Upper lobe of left lung (tissue), 4 donors: ENCODE measurements around the gene C3orf85.

Experiments
- CTCF ChIP-seq, 6 experiments: fragments of 450-650 bp in 4 of 6; fragments of 200-600 bp in 2 of 6; sonication (generic) in 2 of 6; IDR thresholded peaks; one replicate each; pipeline ENCODE4 v1.5.1; 2016 to 2019; ENCODE audit warnings: antibody characterized with exemption in 6 of 6
- EP300 ChIP-seq, 4 donors: sonication (generic); formaldehyde crosslinking; IDR thresholded peaks; one replicate each; pipeline ENCODE4 v1.5.1; 2017; ENCODE audit warnings: antibody characterized with exemption in 4 of 4, control low read depth in 2 of 4
- POLR2A ChIP-seq, 4 donors: fragments of 450-650 bp; IDR thresholded peaks; one replicate each; pipeline ENCODE4 v1.5.1; 2016 to 2017; ENCODE audit warnings: antibody characterized with exemption in 4 of 4, mild to moderate bottlenecking in 2 of 4

DNA sequence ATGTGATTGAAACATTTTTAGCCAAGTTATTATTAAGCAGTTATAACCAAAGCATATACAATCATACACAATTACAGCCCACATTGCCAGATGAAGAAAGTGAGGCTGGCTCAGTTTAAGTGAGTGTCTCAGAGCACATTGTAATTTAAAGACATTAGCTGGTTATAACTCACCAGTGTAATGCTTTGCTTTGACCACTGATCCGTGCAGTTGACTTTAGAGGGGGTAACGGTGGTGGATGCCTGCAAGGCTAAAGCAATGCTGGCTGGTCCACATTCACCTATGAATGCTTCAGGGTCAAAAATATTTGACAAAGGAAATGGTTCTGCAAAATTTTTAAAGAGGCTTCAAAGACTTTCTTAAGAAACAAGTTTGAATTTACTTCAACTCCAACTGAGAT is 1.2 kb downstream of the C3orf85 start:
- no peak for TF ChIP-seq CTCF (IDR thresholded peaks at IDR 0.05)
- no peak for TF ChIP-seq POLR2A (IDR thresholded peaks at IDR 0.05)
- TF ChIP-seq EP300 (IDR thresholded peaks at IDR 0.05) = no peak
